Measurements from ENCODE around the gene MYL10. TPM values are rescaled to one million over a fixed set of nuclear protein-coding genes. Genes with fewer than 3 reads are reported as not detected.

Gene MYL10
- total RNA-seq, 2 donors from 2014 or later, result not detected

DNA sequence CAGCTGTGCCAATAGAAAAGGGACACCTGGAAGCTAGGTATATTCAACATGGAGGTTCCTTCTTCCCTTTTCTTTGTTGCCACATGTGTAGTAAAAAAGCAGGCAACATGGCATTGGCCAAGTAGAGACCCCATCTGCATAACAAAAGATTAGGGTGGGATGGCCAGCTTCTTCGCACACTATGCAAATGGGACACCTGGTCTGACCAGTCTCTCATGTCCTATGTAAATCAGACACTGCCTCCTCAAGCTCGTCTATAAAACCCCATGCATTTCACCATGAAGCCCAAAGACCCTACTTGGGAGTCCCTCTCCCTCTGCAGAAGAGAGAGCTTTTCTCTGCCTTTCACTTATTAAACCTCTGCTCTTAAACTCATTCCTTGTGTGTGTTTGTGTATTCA lies 53.9 kb downstream of the MYL10 start:
- H3K36me3 Mint-ChIP-seq, result peaks cover 6 to 8% of the 10 kb centered on the region in 2 donors
- peaks cover 12 to 21% of the 10 kb centered on the region in 2 donors for H3K9me3 Mint-ChIP-seq
- ATAC-seq, result no peak
- DNase-seq (ENCODE audit: low spot score in 2 of 2), result no peak
- H3K27ac Mint-ChIP-seq, result no peak overlapping the region

DNA sequence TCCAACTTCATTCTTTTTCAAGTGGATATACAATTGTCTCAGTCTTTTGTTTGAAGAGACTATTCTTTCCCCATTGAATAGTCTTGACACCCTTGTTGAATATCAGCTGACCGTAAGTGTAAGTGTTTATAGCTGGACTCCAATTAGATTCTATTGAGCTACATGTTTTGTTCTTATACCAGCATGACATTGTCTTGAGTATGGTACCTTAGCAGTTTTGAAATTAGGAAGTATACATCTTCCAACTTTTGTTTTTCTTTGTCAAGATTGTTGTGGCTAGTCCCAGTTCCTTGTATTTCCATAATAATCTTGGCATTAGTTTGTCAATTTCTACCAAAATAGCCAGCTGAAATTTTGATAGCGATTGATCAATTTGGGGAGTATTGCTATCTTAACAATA lies 56.9 kb downstream of the MYL10 start:
- ATAC-seq (no peak), DNase-seq (ENCODE audit: low spot score in 2 of 2) (no peak)
- H3K36me3 Mint-ChIP-seq, result peaks cover 6 to 12% of the 10 kb centered on the region in 2 donors
- no peak overlapping the region for H3K27ac Mint-ChIP-seq
- peaks cover 14 to 16% of the 10 kb centered on the region in 2 donors for H3K9me3 Mint-ChIP-seq

DNA sequence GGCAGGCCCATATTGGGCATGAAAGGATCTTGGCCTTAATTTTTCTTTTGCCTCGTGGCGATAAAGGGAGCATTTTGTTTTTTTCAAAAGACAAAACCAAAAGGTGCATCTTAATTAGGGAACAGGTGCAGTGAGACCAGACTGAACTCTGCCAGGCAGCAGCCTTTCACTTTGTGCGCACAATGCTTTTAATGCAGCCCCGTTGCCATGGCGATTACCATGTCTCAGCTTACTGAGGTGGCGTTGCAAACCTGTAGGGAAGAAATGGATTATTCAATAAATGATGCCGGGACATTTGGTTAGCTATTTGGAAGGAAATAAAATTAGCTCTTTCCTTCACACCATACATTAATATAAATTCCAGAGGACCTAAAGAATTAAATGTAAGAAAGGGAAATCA lies 61.9 kb downstream of the MYL10 start:
- ATAC-seq, result no peak
- Mint-ChIP-seq H3K27ac (no peak overlapping the region), H3K36me3 (peaks cover 0 to 4% of the 10 kb centered on the region in 2 donors), H3K9me3 (peaks cover 7 to 8% of the 10 kb centered on the region in 2 donors)
- peak in 1 of 2 donors; percentile 13 for DNase-seq (ENCODE audit: low spot score in 2 of 2)

DNA sequence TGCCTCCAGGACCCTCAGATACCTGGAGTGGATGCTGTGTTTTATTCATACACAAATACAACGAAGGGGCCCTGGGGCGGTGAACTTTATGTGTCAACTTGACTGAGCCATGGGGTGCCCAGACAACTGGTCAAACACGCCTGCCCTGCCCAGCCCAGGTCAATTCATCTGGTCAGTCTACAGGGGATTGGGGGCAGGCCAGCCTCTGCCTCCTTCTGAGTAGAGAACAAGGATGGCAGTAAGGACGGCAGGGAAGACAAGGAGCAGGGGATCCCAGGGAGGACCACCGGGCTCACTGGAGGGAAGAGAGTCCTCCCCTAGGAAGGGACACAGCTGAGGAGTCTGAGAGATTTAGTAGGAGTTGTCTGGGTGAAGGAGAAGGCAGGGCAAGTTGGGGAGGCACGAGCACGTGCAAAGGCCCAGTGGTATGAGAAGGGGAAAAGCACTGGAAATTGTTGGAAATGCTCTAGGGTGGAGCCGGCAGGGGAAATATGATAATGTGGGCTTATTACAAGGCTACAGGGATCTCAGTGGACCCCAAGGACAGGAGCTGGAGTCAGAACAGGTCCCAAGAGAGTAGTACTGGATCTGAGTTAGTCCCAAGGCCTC lies 63.4 kb downstream of the MYL10 start:
- DNase-seq (ENCODE audit: low spot score in 2 of 2) (peak in 1 of 2 donors; percentile 35), ATAC-seq (no peak)
- H3K27ac Mint-ChIP-seq, result no peak overlapping the region
- H3K9me3 Mint-ChIP-seq, result peaks cover 0 to 3% of the 10 kb centered on the region in 2 donors
- H3K36me3 Mint-ChIP-seq, result peaks cover 0 to 4% of the 10 kb centered on the region in 2 donors

DNA sequence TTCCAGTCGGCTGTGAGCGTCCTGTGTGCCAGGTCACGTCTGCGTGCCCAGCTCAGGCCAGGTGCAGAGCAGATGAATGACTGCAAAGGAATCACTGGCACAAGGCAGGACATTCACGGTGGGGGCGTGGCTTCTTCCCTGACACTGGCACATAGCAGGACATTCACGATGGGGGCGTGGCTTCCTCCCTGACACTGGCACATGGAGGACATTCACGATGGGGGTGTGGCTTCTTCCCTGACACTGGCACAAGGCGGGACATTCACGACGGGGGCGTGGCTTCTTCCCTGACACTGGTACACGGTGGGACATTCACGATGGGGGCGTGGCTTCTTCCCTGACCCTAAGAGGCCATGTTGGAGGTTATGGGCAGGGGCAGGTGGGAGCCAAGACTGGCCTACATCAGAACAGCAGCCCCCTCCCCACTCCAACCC lies 64.3 kb downstream of the MYL10 start:
- peaks cover 0 to 3% of the 10 kb centered on the region in 2 donors for H3K9me3 Mint-ChIP-seq
- H3K36me3 Mint-ChIP-seq, result peaks cover 0 to 4% of the 10 kb centered on the region in 2 donors
- H3K27ac Mint-ChIP-seq, result no peak overlapping the region

DNA sequence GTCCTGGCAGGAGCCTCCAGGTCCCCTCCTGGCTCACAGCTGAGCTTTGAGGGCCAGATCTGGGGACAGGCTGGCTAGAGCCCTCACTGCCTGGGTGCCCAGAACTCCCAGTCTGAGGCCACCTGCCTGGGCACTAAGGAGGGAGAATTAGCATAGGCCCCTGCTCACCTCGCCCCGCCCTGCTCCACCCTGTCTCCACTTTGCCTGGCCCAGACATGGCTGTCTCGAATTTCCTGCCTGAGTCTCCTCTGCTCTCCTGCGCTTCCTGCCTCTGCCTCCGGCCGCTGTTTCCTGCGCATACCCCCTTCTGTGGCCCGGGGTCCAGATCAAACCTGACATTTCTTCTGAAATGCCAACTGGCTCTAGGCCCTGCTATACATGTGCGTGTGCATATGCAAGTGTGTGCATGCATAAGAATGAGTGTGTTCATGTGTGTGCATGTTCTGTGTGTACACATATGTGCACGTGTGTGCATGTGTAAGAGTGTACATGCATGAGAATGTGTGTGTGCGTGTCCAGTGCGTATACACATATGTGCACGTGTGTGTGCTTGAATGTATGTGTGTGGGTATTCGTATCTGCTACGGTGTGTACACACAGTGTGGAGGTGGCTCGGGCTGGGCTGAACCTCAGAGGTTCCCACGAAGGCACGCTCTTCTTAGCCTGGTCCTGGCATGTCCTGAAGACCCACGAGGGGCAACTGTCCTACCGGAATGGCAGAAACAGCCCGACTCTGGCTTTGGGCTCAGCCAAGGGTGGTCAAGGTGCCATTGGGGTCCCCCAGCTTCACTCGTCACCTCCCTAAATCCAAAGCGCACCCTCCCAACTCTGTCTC lies 64.9 kb downstream of the MYL10 start:
- H3K9me3 Mint-ChIP-seq, result no peaks in the 10 kb centered on the region
- peak in 1 of 2 donors; percentile 35 for DNase-seq (ENCODE audit: low spot score in 2 of 2)
- no peak for ATAC-seq
- H3K36me3 Mint-ChIP-seq, result peaks cover 0 to 4% of the 10 kb centered on the region in 2 donors
- no peak overlapping the region for H3K27ac Mint-ChIP-seq

More for the DNA sequence above, 64.3 kb downstream of the MYL10 start:
- no peak for ATAC-seq
- peak in 1 of 2 donors; percentile 40 for DNase-seq (ENCODE audit: low spot score in 2 of 2)

Other genes starting within 250 kb of the MYL10 start
- gene CUX1, start 188.3 kb upstream of the MYL10 start, total RNA-seq, result 10 to 100 TPM in 1 of 2 donors, 1 to 10 TPM in 1; 8.6 to 23.3 TPM

Data from activated naive CD4-positive, alpha-beta T cell treated with anti-CD3 and anti-CD28 coated beads, Interleukin-2, amount 50 U/mL, for 72 hours (primary cell).